ENCODE data around the gene NOTCH1.
A peak's percentile ranks its signal among the peaks of the same experiment; 100 is the strongest.

NOTCH1 gene

DNA sequence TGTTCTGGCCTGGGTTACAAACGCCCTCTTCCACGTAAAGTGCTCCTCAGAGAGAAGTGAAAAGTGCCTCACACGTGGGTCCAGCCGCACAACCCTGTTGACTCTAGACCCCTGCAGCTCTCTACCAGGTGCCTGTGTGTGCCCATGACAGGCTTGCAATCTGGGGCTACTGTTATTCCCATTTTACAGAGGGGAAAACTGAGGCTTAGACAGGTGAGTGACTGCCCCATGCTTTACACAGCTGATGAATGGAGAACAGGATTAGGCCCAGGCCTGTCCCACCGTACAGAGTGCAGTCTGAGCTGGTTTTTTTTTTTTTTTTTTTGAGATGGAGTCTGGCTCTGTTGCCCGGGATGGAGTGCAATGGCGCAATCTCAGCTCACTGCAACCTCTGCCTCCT, 100.0 kb downstream of the NOTCH1 start:
- Histone ChIP-seq H3K36me3 (ENCODE audit: control insufficient read depth in 2 of 2, insufficient read depth in 1 of 2, low read length in 2 of 2) (peaks cover 15 to 98% of the 10 kb centered on the region in 2 experiments; a peak in 2 of 3 replicates), H3K4me1 (ENCODE audit: control insufficient read depth, insufficient read depth, low read length) (no peaks in the 10 kb centered on the region), H3K9me3 (ENCODE audit: control insufficient read depth, insufficient read depth, low read depth, low read length) (no peaks in the 10 kb centered on the region), H3K27ac (ENCODE audit: extremely low read depth, low read depth, low read length) (no peak overlapping the region), H3K4me3 (ENCODE audit: low read depth, low read length) (no peak overlapping the region)
- ChIA-PET CTCF (interaction anchor here (0.6 to 1.7 kb wide), 4 partner anchors 11 to 198 kb away, joined by 3 to 5 read pairs (median 4); no protein-coding TSS in a partner anchor), POLR2A (interaction anchor here (0.9 to 1.3 kb wide), 2 partner anchors 15 to 282 kb away, joined by 3 read pairs; no protein-coding TSS in a partner anchor)
- TF ChIP-seq ZBTB49 (tag by site-specific recombination; IDR thresholded peaks at IDR 0.05; ENCODE audit: low read depth) (no peak), ZBTB6 (tag by site-specific recombination; IDR thresholded peaks at IDR 0.05) (no peak), ZNF280C (tag by site-specific recombination; IDR thresholded peaks at IDR 0.05) (no peak), SP7 (tag by site-specific recombination; IDR thresholded peaks at IDR 0.05) (peak; percentile 16; the same call in 1 of the 2 replicates), ZNF121 (tag by site-specific recombination; IDR thresholded peaks at IDR 0.05) (0 out of 2 replicates have a peak, but pooled peaks have one; percentile 13), ZNF600 (tag by site-specific recombination; IDR thresholded peaks at IDR 0.05) (no peak)
